NT2/D1 (cell line): Measurements from ENCODE around the gene CUL3.

ENCODE experiments used
- SUZ12 ChIP-seq: IDR thresholded peaks from 2 replicates; pipeline ENCODE4 v1.6.1; 2011; ENCODE audit not compliant: insufficient read length, insufficient read depth; ENCODE audit errors: extremely low read depth
- YY1 ChIP-seq: IDR thresholded peaks from 2 replicates; pipeline ENCODE4 v1.6.1; 2011; ENCODE audit not compliant: insufficient read length, insufficient read depth
- ZNF274 ChIP-seq: IDR thresholded peaks from 2 replicates; pipeline ENCODE4 v1.6.1; 2011; ENCODE audit warnings: mild to moderate bottlenecking, low read depth, low read length

- TF ChIP-seq ZNF274 (no peak), YY1 (no peak), SUZ12 (no peak)
Measured at GRCh38 chr2:224421065-224421464, 164.1 kb downstream of the CUL3 start.
